Fibroblast of mammary gland (primary cell): ENCODE results near the gene RRP1B.

Experiments used
- DNase-seq: peaks from one replicate; pipeline ENCODE4 v3.0.0-alpha.2; 2010; ENCODE audit warnings: low read depth
- H3K4me3 ChIP-seq: 2 replicates; pipeline ENCODE4 v1.5.1; 2011; ENCODE audit warnings: low read depth, mild to moderate bottlenecking, low read length, moderate library complexity; ENCODE audit not compliant: control insufficient read depth
- CTCF ChIP-seq: conservative IDR thresholded peaks from 2 replicates; pipeline ENCODE4 v1.5.1; 2011; ENCODE audit warnings: low read depth, low read length, inconsistent platforms; ENCODE audit not compliant: control insufficient read depth, insufficient read depth

RRP1B gene

GRCh38 chr21:43658088-43658741 is 1.1 kb upstream of the RRP1B start:
- no peak for DNase-seq
- no peak for TF ChIP-seq CTCF
- no peak overlapping the region for H3K4me3 ChIP-seq

GRCh38 chr21:43658769-43659135 is 608 bp upstream of the RRP1B start:
- no peak for TF ChIP-seq CTCF
- no peak for DNase-seq
- no peak overlapping the region for H3K4me3 ChIP-seq

GRCh38 chr21:43662286-43662685 is 2.9 kb downstream of the RRP1B start:
- peak; percentile 78 for DNase-seq
- H3K4me3 ChIP-seq = no peak overlapping the region
- TF ChIP-seq CTCF = no peak

- no peak for TF ChIP-seq CTCF
- no peak for DNase-seq
- no peak overlapping the region for H3K4me3 ChIP-seq
These were observed 3.7 kb downstream of the RRP1B start for GRCh38 chr21:43663033-43663432.

- no peak for TF ChIP-seq CTCF
- H3K4me3 ChIP-seq = no peak overlapping the region
These were observed 5.0 kb downstream of the RRP1B start for GRCh38 chr21:43664358-43664757.

GRCh38 chr21:43665879-43666278 is 6.5 kb downstream of the RRP1B start:
- no peak for DNase-seq
- no peak overlapping the region for H3K4me3 ChIP-seq
- TF ChIP-seq CTCF = no peak

More at GRCh38 chr21:43664358-43664757, 5.0 kb downstream of the RRP1B start:
- no peak for DNase-seq
